KG1 (cell line): ENCODE results near the gene SLC35A3.
"Not testable (repeated sequence)": the region's sequence is repeated elsewhere in the genome, so short reads cannot be mapped to it uniquely, and the experiment has no call there.

Experiments used
- DNase-seq: peaks from one replicate; lab custom pipeline; 2025; lab: John Stamatoyannopoulos, UW

The SLC35A3 gene

GRCh38 chr1:100035214-100035613, 65.4 kb downstream of the SLC35A3 start:
- no peak for DNase-seq

GRCh38 chr1:100036718-100037655, 67.2 kb downstream of the SLC35A3 start:
- no peak for DNase-seq

- DNase-seq = no peak
Measured at GRCh38 chr1:100037656-100037926, 67.8 kb downstream of the SLC35A3 start.

GRCh38 chr1:100037927-100038659, 68.3 kb downstream of the SLC35A3 start:
- DNase-seq = peak; percentile 90

- DNase-seq = peak; percentile 69
Measured at GRCh38 chr1:100038660-100039287, 69.0 kb downstream of the SLC35A3 start.

GRCh38 chr1:100039591-100039990, 69.8 kb downstream of the SLC35A3 start:
- no peak for DNase-seq

- no peak for DNase-seq
Measured at GRCh38 chr1:100045206-100045605, 75.4 kb downstream of the SLC35A3 start.

- not testable (repeated sequence) for DNase-seq
Measured at GRCh38 chr1:100047235-100047708, 77.5 kb downstream of the SLC35A3 start.

- no peak for DNase-seq
Measured at GRCh38 chr1:100050139-100050538, 80.3 kb downstream of the SLC35A3 start.

GRCh38 chr1:100051401-100051800, 81.6 kb downstream of the SLC35A3 start:
- no peak for DNase-seq

GRCh38 chr1:100051893-100052292, 82.1 kb downstream of the SLC35A3 start:
- DNase-seq = no peak

GRCh38 chr1:100053119-100053518, 83.3 kb downstream of the SLC35A3 start:
- DNase-seq = no peak

- DNase-seq = no peak
Measured at GRCh38 chr1:100053727-100054126, 83.9 kb downstream of the SLC35A3 start.

- DNase-seq = no peak
Measured at GRCh38 chr1:100061681-100062080, 91.9 kb downstream of the SLC35A3 start.

GRCh38 chr1:100065183-100065968, 95.6 kb downstream of the SLC35A3 start:
- no peak for DNase-seq

GRCh38 chr1:100065969-100066227, 96.1 kb downstream of the SLC35A3 start:
- DNase-seq = no peak

- DNase-seq = no peak
Measured at GRCh38 chr1:100070201-100070939, 100.6 kb downstream of the SLC35A3 start.

GRCh38 chr1:100073531-100073930, 103.7 kb downstream of the SLC35A3 start:
- no peak for DNase-seq

GRCh38 chr1:100074604-100075395, 105.0 kb downstream of the SLC35A3 start:
- no peak for DNase-seq

GRCh38 chr1:100075773-100076172, 106.0 kb downstream of the SLC35A3 start:
- DNase-seq = no peak

GRCh38 chr1:100076319-100076718, 106.5 kb downstream of the SLC35A3 start:
- DNase-seq = no peak
